GM12878 (cell line): ENCODE measurements around the gene EML1. TPM values are rescaled to one million over a fixed set of nuclear protein-coding genes. Genes with fewer than 3 reads are reported as not detected.

Experiments
- ATAC-seq: fragments of 200-7000 bp; cut with Tn5 transposase; 3 replicates; pipeline ENCODE4 v1.9.1; 2020; ENCODE audit warnings: mild to moderate bottlenecking, moderate library complexity
- BruUV-seq: library from RNA; stranded (reverse); fragments of 400-500 nt; replicated peaks from 2 replicates; lab custom pipeline; 2021; lab: Mats Ljungman, UMichigan
- CTCF ChIA-PET: fragments of 300-600 bp; sonication (Branson Sonifier 250); formaldehyde crosslinking; extraction: SDS; loops from one replicate; lab custom pipeline; 2021; ENCODE audit warnings: inconsistent platforms; lab: Yijun Ruan, JAX
- POLR2A ChIA-PET: fragments of 350-600 bp; formaldehyde crosslinking; extraction: SDS; loops from one replicate; lab custom pipeline; 2021; ENCODE audit warnings: inconsistent platforms; lab: Charles Lee
- RAD21 ChIA-PET: fragments of 300-600 bp; sonication (Branson Sonifier 250); formaldehyde crosslinking; loops from one replicate; lab custom pipeline; 2023; ENCODE audit warnings: antibody characterized with exemption; ENCODE audit not compliant: unreplicated experiment; lab: Charles Lee
- SMC1A ChIA-PET: fragments of 300-600 bp; sonication (Branson Sonifier 250); formaldehyde crosslinking; loops from one replicate; lab custom pipeline; 2023; ENCODE audit not compliant: unreplicated experiment, uncharacterized antibody; lab: Charles Lee
- DNase-seq: peaks from one replicate; pipeline ENCODE4 v3.0.0-alpha.2; 2011; ENCODE audit warnings: low read depth, low spot score
- FAIRE-seq: peaks from 3 replicates; lab custom pipeline; 2011; peaks lifted over from hg19 to GRCh38; lab: Jason Lieb, UNC
- H2AFZ ChIP-seq: 2 replicates; pipeline ENCODE4 v1.6.0; 2011; ENCODE audit warnings: low read depth, low read length, control low read depth; ENCODE audit not compliant: control insufficient read depth
- H3K27ac ChIP-seq: 2 replicates; pipeline ENCODE4 v1.5.1; 2011; ENCODE audit warnings: control low read depth; ENCODE audit not compliant: control insufficient read depth, insufficient read depth
- H3K27me3 ChIP-seq, 2 experiments: replicated peaks in 1 of 2; 2 replicates each; pipeline versions ENCODE4 v1.6.0 to v1.6.1; 2011; ENCODE audit warnings: low read length in 1 of 2; ENCODE audit not compliant: control insufficient read depth in 2 of 2, insufficient read depth in 2 of 2
- H3K36me3 ChIP-seq, 2 experiments: 2 replicates each; pipeline ENCODE4 v1.5.1; 2011; ENCODE audit warnings: low read length in 1 of 2; ENCODE audit not compliant: control insufficient read depth in 2 of 2, insufficient read depth in 2 of 2
- H3K4me1 ChIP-seq: 2 replicates; pipeline ENCODE4 v1.6.1; 2011; ENCODE audit warnings: mild to moderate bottlenecking, low read length, moderate library complexity, mixed read lengths; ENCODE audit not compliant: control insufficient read depth, insufficient read depth
- H3K4me2 ChIP-seq: 2 replicates; pipeline ENCODE4 v1.6.0; 2011; ENCODE audit warnings: control low read depth; ENCODE audit not compliant: control insufficient read depth, insufficient read depth
- H3K4me3 ChIP-seq: fragments of 200-600 bp; sonication (generic); 2 replicates; pipeline ENCODE4 v1.5.1; 2016
- H3K79me2 ChIP-seq: 2 replicates; pipeline ENCODE4 v1.6.0; 2011; ENCODE audit warnings: low read length; ENCODE audit not compliant: control insufficient read depth, insufficient read depth
- H3K9ac ChIP-seq: 2 replicates; pipeline ENCODE4 v1.8.0; 2011; ENCODE audit warnings: low read length, control low read depth, mixed read lengths; ENCODE audit not compliant: control insufficient read depth, insufficient read depth
- H3K9me3 ChIP-seq: replicated peaks from 3 replicates; pipeline ENCODE4 v1.5.1; 2011; ENCODE audit warnings: mild to moderate bottlenecking, low read length; ENCODE audit not compliant: control insufficient read depth, insufficient read depth
- H4K20me1 ChIP-seq: 2 replicates; pipeline ENCODE4 v1.6.0; 2011; ENCODE audit not compliant: control insufficient read depth, insufficient read depth
- CHD4 ChIP-seq: fragments of 200-600 bp; sonication (generic); IDR thresholded peaks from 2 replicates; pipeline ENCODE4 v1.6.1; 2016; ENCODE audit warnings: mild to moderate bottlenecking
- DPF2 ChIP-seq: fragments of 450-650 bp; IDR thresholded peaks from 2 replicates; pipeline ENCODE4 v1.6.1; 2017; ENCODE audit warnings: mild to moderate bottlenecking
- E2F4 ChIP-seq: IDR thresholded peaks from 2 replicates; pipeline ENCODE4 v1.6.1; 2012; ENCODE audit warnings: low read depth, low read length, improper control_type of control experiment
- EGR1 ChIP-seq, 2 experiments: IDR thresholded peaks; 1 replicate in 1 of 2; 2 replicates in 1 of 2; pipeline ENCODE4 v1.6.1; 2011 to 2012; ENCODE audit warnings: low read depth in 2 of 2, low read length in 2 of 2, borderline replicate concordance in 1 of 2, mild to moderate bottlenecking in 1 of 2, moderate library complexity in 1 of 2
- EZH2 ChIP-seq: IDR thresholded peaks from 2 replicates; pipeline ENCODE4 v1.6.1; 2012; ENCODE audit warnings: low read depth, mild to moderate bottlenecking, control low read depth, inconsistent platforms, low read length, borderline replicate concordance; ENCODE audit not compliant: control insufficient read depth
- HDGF ChIP-seq: fragments of 450-650 bp; IDR thresholded peaks from 2 replicates; pipeline ENCODE4 v1.6.1; 2016; ENCODE audit warnings: antibody characterized with exemption
- MYC ChIP-seq: IDR thresholded peaks from 2 replicates; pipeline ENCODE4 v1.6.1; 2011; ENCODE audit warnings: mild to moderate bottlenecking, low read length, moderate library complexity, inconsistent platforms; ENCODE audit not compliant: insufficient read depth, insufficient replicate concordance, insufficient read length, severe bottlenecking
- NRF1 ChIP-seq: conservative IDR thresholded peaks from 2 replicates; pipeline ENCODE4 v1.6.1; 2011; ENCODE audit warnings: mild to moderate bottlenecking, low read depth, low read length, improper control_type of control experiment
- PAX5 ChIP-seq: IDR thresholded peaks from 2 replicates; pipeline ENCODE4 v1.6.1; 2011; ENCODE audit warnings: low read depth, low read length, borderline replicate concordance
- SMAD5 ChIP-seq: IDR thresholded peaks from 2 replicates; pipeline ENCODE4 v1.6.1; 2016; ENCODE audit warnings: antibody characterized with exemption, low read depth
- TBL1XR1 ChIP-seq: IDR thresholded peaks from 2 replicates; pipeline ENCODE4 v1.6.1; 2012; ENCODE audit warnings: low read depth, low read length, improper control_type of control experiment
- YBX1 ChIP-seq: fragments of 450-650 bp; IDR thresholded peaks from 2 replicates; pipeline ENCODE4 v1.6.1; 2016; ENCODE audit warnings: antibody characterized with exemption
- ZBTB11 ChIP-seq: fragments of 450-650 bp; formaldehyde crosslinking; IDR thresholded peaks from 2 replicates; pipeline ENCODE4 v1.5.0; 2022; ENCODE audit warnings: mild to moderate bottlenecking, missing genetic modification characterization
- ZNF622 ChIP-seq: fragments of 450-650 bp; IDR thresholded peaks from 2 replicates; pipeline ENCODE4 v1.6.1; 2017; ENCODE audit warnings: mild to moderate bottlenecking, inconsistent platforms
- ZSCAN29 ChIP-seq: fragments of 450-650 bp; IDR thresholded peaks from 2 replicates; pipeline ENCODE4 v1.6.1; 2017; ENCODE audit warnings: mild to moderate bottlenecking, moderate library complexity
- ZZZ3 ChIP-seq: IDR thresholded peaks from 2 replicates; pipeline ENCODE4 v1.6.1; 2011; ENCODE audit warnings: low read depth; ENCODE audit not compliant: control insufficient read depth, insufficient read length
- WGBS: methylation state at CpG from one replicate; pipeline ENCODE4 v1.1.6; 2016; ENCODE audit warnings: low lambda C conversion rate; ENCODE audit not compliant: insufficient replicate concordance, insufficient coverage; ENCODE audit errors: missing lambda C conversion rate; 5-methylcytosine and 5-hydroxymethylcytosine counted together
- in situ Hi-C: fragments of 300-500 bp; cut with MboI; formaldehyde crosslinking; loops from 9 replicates; pipeline ENCODE4 v1.14.3; 2018; ENCODE audit warnings: mixed read lengths
- intact Hi-C: fragments of 100-400 bp; cut with micrococcal nuclease; formaldehyde crosslinking; loops from one replicate; pipeline ENCODE4 v1.14.2; 2022; ENCODE audit not compliant: unreplicated experiment
- polyA plus RNA-seq, 11 experiments: library from polyadenylated mRNA; depleted of rRNA in 4 of 11; unstranded in 6 of 11; stranded (reverse) in 5 of 11; fragments of >200 nt; fragmentation: Nextera tagmentation in 4 of 11; fragmentation: Illumina TruSeq in 1 of 11; extraction: Ambion mirVana in 4 of 11; extraction: Trizol in 1 of 11; gene quantifications; 1 replicate in 1 of 11; 2 replicates in 10 of 11; pipeline versions ENCODE4 v1.2.1 to v1.2.3, GENCODE V29; 2011 to 2016; ENCODE audit warnings: inconsistent platforms in 2 of 11, missing spikeins in 2 of 11, low read depth in 1 of 11
- total RNA-seq, 4 experiments: library from RNA; depleted of rRNA in 3 of 4; stranded (reverse); fragments of >200 nt in 3 of 4; fragmentation: Illumina TruSeq in 1 of 4; extraction: Trizol in 1 of 4; gene quantifications; 2 replicates each; pipeline versions ENCODE4 v1.2.1 to v1.2.3, GENCODE V29; 2013 to 2021
- TF ChIP-seq, protein P1 (sequence below): IDR thresholded peaks from 2 replicates; pipeline ENCODE4 v1.6.1; 2011; ENCODE audit warnings: low read depth, mild to moderate bottlenecking, low read length, moderate library complexity, borderline replicate concordance; ENCODE audit errors: extremely low read depth
- TF ChIP-seq, protein P2 (sequence below): fragments of 450-650 bp; IDR thresholded peaks from 2 replicates; pipeline ENCODE4 v1.6.1; 2016; ENCODE audit warnings: mild to moderate bottlenecking

The EML1 gene
- total and polyA plus RNA-seq, 10 of the 15 experiments (the other 5 are each of a cell fraction or from before 2014, with no cell fraction given) = 0.05 to 3.4 (median 0.11) TPM; not detected in 3

GRCh38 chr14:99976681-99977080 lies 183.5 kb downstream of the EML1 start:
- Histone ChIP-seq H2AFZ (no peak overlapping the region), H3K27ac (no peak overlapping the region), H4K20me1 (no peaks in the 10 kb centered on the region), H3K4me3 (no peak overlapping the region), H3K9me3 (no peaks in the 10 kb centered on the region), H3K79me2 (no peaks in the 10 kb centered on the region), H3K9ac (no peak overlapping the region), H3K36me3 (no peaks in the 10 kb centered on the region), H3K27me3 (peaks cover 0 to 5% of the 10 kb centered on the region in 2 experiments; a peak in 2 of 4 replicates), H3K4me2 (no peak overlapping the region), H3K4me1 (no peaks in the 10 kb centered on the region)
- ChIA-PET SMC1A (interaction anchor here (1.0 to 1.3 kb wide), 5 partner anchors 9 to 81 kb away, joined by 3 to 4 read pairs (median 3); no protein-coding TSS in a partner anchor), POLR2A (no interaction called here), CTCF (interaction anchor here (1.3 to 2.0 kb wide), 4 partner anchors 20 to 131 kb away, joined by 3 to 8 read pairs (median 6); no protein-coding TSS in a partner anchor), RAD21 (interaction anchor here (2.1 kb wide), 1 partner anchor 216 kb away, joined by 5 read pairs; no protein-coding TSS in a partner anchor)
- intact Hi-C loops = no loop called here
- WGBS = 38% methylated on average over 3 of the region's 3 CpGs
- TSS peak; percentile 19 for BruUV-seq
- no peak for FAIRE-seq
- in situ Hi-C loops = no loop called here
- TF ChIP-seq CHD4 = no peak
- TF ChIP-seq NRF1 = no peak
- TF ChIP-seq E2F4 = no peak
- TF ChIP-seq SMAD5 = no peak
- TF ChIP-seq, protein P1, sequence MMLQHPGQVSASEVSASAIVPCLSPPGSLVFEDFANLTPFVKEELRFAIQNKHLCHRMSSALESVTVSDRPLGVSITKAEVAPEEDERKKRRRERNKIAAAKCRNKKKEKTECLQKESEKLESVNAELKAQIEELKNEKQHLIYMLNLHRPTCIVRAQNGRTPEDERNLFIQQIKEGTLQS = no peak
- TF ChIP-seq EZH2 = no peak
- TF ChIP-seq EGR1 (IDR thresholded peaks at IDR 0.05; ENCODE audit: borderline replicate concordance in 1 of 2, low read depth in 2 of 2, low read length in 2 of 2) = no peak
- no peak for TF ChIP-seq YBX1
- no peak for TF ChIP-seq ZZZ3
- TF ChIP-seq PAX5 = no peak
- no peak for TF ChIP-seq ZNF622
- no peak for TF ChIP-seq ZSCAN29
- TF ChIP-seq DPF2 = no peak
- TF ChIP-seq ZBTB11 (CRISPR knock-in tag) = no peak
- no peak for TF ChIP-seq TBL1XR1
- no peak for TF ChIP-seq HDGF
- TF ChIP-seq, protein P2, sequence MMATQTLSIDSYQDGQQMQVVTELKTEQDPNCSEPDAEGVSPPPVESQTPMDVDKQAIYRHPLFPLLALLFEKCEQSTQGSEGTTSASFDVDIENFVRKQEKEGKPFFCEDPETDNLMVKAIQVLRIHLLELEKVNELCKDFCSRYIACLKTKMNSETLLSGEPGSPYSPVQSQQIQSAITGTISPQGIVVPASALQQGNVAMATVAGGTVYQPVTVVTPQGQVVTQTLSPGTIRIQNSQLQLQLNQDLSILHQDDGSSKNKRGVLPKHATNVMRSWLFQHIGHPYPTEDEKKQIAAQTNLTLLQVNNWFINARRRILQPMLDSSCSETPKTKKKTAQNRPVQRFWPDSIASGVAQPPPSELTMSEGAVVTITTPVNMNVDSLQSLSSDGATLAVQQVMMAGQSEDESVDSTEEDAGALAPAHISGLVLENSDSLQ = no peak
- TF ChIP-seq MYC = no peak
- ATAC-seq = no peak
- DNase-seq = no peak
